ENCODE measurements around the gene WAPL.

Gene WAPL

GRCh38 chr10:86388119-86388704 lies 133.4 kb downstream of the WAPL start:
- no peak for DNase-seq (ENCODE audit: low read depth)

GRCh38 chr10:86387178-86387794 lies 134.3 kb downstream of the WAPL start:
- DNase-seq (ENCODE audit: low read depth) = no peak

- no peak for DNase-seq (ENCODE audit: low read depth)
Observed at GRCh38 chr10:86385806-86386205, 135.8 kb downstream of the WAPL start.
